ENCODE measurements around the gene NETO1. TPM values are rescaled to one million over a fixed set of nuclear protein-coding genes. Genes with fewer than 3 reads are reported as not detected.

The NETO1 gene
- total and polyA plus RNA-seq, 2 of the 4 experiments (the other 2 are of a cell fraction): 0.29 to 0.36 TPM

GRCh38 chr18:72808680-72809079, 59.1 kb downstream of the NETO1 start:
- dilution Hi-C loops (cut with HindIII; ENCODE audit: low sequenced_read_pairs, unreplicated experiment): no loop called here

More at GRCh38 chr18:72808680-72809079, 59.1 kb downstream of the NETO1 start:
- ATAC-seq (ENCODE audit: low read depth): no peak
- peaks cover 2% of the 10 kb centered on the region for H3K9me3 ChIP-seq (ENCODE audit: control insufficient read depth, insufficient read depth, low read length)
- 0% methylated on average over 1 of the region's 2 CpGs; no CpG with 5 or more reads in 1 of the 2 experiments for WGBS, 2 experiments (ENCODE audit: extremely low coverage in 2 of 2, insufficient read length in 1 of 2)
- H4K5ac ChIP-seq (ENCODE audit: low read depth, low read length): no peak overlapping the region
- in situ Hi-C loops (cut with MboI; ENCODE audit: low sequenced_read_pairs): no loop called here
- H2BK15ac ChIP-seq (ENCODE audit: low read depth, low read length): no peak overlapping the region
- no peak overlapping the region for H2BK120ac ChIP-seq (ENCODE audit: low read depth, low read length)
- H4K8ac ChIP-seq (ENCODE audit: low read depth in 2 of 2, low read length in 2 of 2): no peak overlapping the region
- no peak overlapping the region for H3K56ac ChIP-seq (ENCODE audit: extremely low read depth, insufficient read depth, low read length)
- H3K23ac ChIP-seq (ENCODE audit: low read depth, low read length): no peak overlapping the region
- no peak overlapping the region for H3K9ac ChIP-seq (ENCODE audit: low read depth, low read length)
- BruUV-seq (replicated peaks): no TSS peak
- H3K4me2 ChIP-seq (ENCODE audit: low read depth, low read length): no peak overlapping the region
- no peaks in the 10 kb centered on the region for H4K20me1 ChIP-seq (ENCODE audit: insufficient read depth, low read length)
- H3K27ac ChIP-seq (ENCODE audit: insufficient read depth, low read length): no peak overlapping the region
- no peak overlapping the region for H2AK9ac ChIP-seq (replicated peaks; ENCODE audit: low read depth, low read length, poor library complexity)
- H3K4ac ChIP-seq (ENCODE audit: low read depth, low read length): no peak overlapping the region
- H3K4me1 ChIP-seq (ENCODE audit: control insufficient read depth, insufficient read depth, low read length): no peaks in the 10 kb centered on the region
- DNase-seq: no peak
- no peak overlapping the region for H2BK20ac ChIP-seq (ENCODE audit: low read depth, low read length)
- no peak overlapping the region for H3K4me3 ChIP-seq (ENCODE audit: insufficient read depth, low read depth, low read length)
- ChIA-PET POLR2A (ENCODE audit: unreplicated experiment) (no interaction called here), CTCF (no interaction called here)
- no peak overlapping the region for H2AK5ac ChIP-seq (ENCODE audit: low read depth, low read length)
- H2BK5ac ChIP-seq (ENCODE audit: low read depth, low read length, poor library complexity, severe bottlenecking): no peak overlapping the region
- H3K27me3 ChIP-seq (ENCODE audit: control insufficient read depth, insufficient read depth, low read length): no peaks in the 10 kb centered on the region
- no peak overlapping the region for H3K18ac ChIP-seq (ENCODE audit: low read depth, low read length)
- H4K91ac ChIP-seq (ENCODE audit: insufficient read depth, low read depth, low read length): no peak overlapping the region
- no peaks in the 10 kb centered on the region for H3K9me1 ChIP-seq (ENCODE audit: insufficient read depth, low read length)
- TF ChIP-seq RCOR1 (IDR thresholded peaks at IDR 0.05; ENCODE audit: insufficient replicate concordance, low read length) (no peak), POLR2A (IDR thresholded peaks at IDR 0.05; ENCODE audit: low read depth, low read length) (no peak), CEBPB (IDR thresholded peaks at IDR 0.05; ENCODE audit: low read depth, low read length) (no peak), RFX5 (IDR thresholded peaks at IDR 0.05; ENCODE audit: low read depth, low read length) (no peak), MAFK (IDR thresholded peaks at IDR 0.05; ENCODE audit: low read depth, low read length) (no peak), RAD21 (IDR thresholded peaks at IDR 0.05; ENCODE audit: low read length) (no peak), SMC3 (IDR thresholded peaks at IDR 0.05; ENCODE audit: low read depth, low read length) (no peak), ELK1 (IDR thresholded peaks at IDR 0.05; ENCODE audit: borderline replicate concordance, low read depth, low read length) (no peak), CHD1 (IDR thresholded peaks at IDR 0.05; ENCODE audit: low read depth, low read length) (no peak), MXI1 (IDR thresholded peaks at IDR 0.05; ENCODE audit: borderline replicate concordance, low read depth, low read length) (no peak), NFE2L2 (IDR thresholded peaks at IDR 0.05; ENCODE audit: low read depth, low read length) (no peak), MAZ (IDR thresholded peaks at IDR 0.05; ENCODE audit: borderline replicate concordance, low read depth, low read length) (no peak), BHLHE40 (IDR thresholded peaks at IDR 0.05; ENCODE audit: low read depth, low read length) (no peak), FOS (IDR thresholded peaks at IDR 0.05; ENCODE audit: low read depth, low read length) (no peak), USF2 (IDR thresholded peaks at IDR 0.05; ENCODE audit: low read depth, low read length) (no peak)
- TF ChIP-seq, protein P1, sequence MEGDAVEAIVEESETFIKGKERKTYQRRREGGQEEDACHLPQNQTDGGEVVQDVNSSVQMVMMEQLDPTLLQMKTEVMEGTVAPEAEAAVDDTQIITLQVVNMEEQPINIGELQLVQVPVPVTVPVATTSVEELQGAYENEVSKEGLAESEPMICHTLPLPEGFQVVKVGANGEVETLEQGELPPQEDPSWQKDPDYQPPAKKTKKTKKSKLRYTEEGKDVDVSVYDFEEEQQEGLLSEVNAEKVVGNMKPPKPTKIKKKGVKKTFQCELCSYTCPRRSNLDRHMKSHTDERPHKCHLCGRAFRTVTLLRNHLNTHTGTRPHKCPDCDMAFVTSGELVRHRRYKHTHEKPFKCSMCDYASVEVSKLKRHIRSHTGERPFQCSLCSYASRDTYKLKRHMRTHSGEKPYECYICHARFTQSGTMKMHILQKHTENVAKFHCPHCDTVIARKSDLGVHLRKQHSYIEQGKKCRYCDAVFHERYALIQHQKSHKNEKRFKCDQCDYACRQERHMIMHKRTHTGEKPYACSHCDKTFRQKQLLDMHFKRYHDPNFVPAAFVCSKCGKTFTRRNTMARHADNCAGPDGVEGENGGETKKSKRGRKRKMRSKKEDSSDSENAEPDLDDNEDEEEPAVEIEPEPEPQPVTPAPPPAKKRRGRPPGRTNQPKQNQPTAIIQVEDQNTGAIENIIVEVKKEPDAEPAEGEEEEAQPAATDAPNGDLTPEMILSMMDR (conservative IDR thresholded peaks at IDR 0.05; ENCODE audit: low read depth, low read length): no peak
- no peak overlapping the region for H3K14ac ChIP-seq (replicated peaks; ENCODE audit: low read depth, low read length)
- no peaks in the 10 kb centered on the region for H3K36me3 ChIP-seq (ENCODE audit: control insufficient read depth, insufficient read depth, low read length)
- H3K79me1 ChIP-seq (ENCODE audit: low read depth in 1 of 2, low read length in 2 of 2): no peaks in the 10 kb centered on the region
- H2AFZ ChIP-seq (replicated peaks; ENCODE audit: low read length, poor library complexity): no peak overlapping the region
- intact Hi-C loops (cut with micrococcal nuclease): no loop called here
